DND-41 (cell line): Measurements from ENCODE around the gene PTPRG.

Experiments used
- ATAC-seq: fragments of 200-7000 bp; cut with Tn5 transposase; 3 replicates; pipeline ENCODE4 v1.9.1; 2021; ENCODE audit warnings: low read depth; ENCODE audit not compliant: insufficient read depth
- DNase-seq: peaks from one replicate; pipeline ENCODE4 v3.0.0-alpha.2; 2020
- H2AFZ ChIP-seq: 2 replicates; pipeline ENCODE4 v1.6.0; 2012; ENCODE audit warnings: low read depth, low read length
- H3K27ac ChIP-seq: 2 replicates; pipeline ENCODE4 v1.5.1; 2012; ENCODE audit warnings: low read length, inconsistent platforms
- H3K27me3 ChIP-seq: fragments of 200-600 bp; sonication (generic); 2 replicates; pipeline ENCODE4 v1.6.0; 2012; ENCODE audit warnings: low read length, mild to moderate bottlenecking, inconsistent platforms; ENCODE audit not compliant: insufficient read depth, poor library complexity
- H3K36me3 ChIP-seq: 2 replicates; pipeline ENCODE4 v1.5.1; 2012; ENCODE audit warnings: low read length, inconsistent platforms; ENCODE audit not compliant: insufficient read depth
- H3K4me1 ChIP-seq: 2 replicates; pipeline ENCODE4 v1.5.1; 2012; ENCODE audit warnings: mild to moderate bottlenecking, low read length; ENCODE audit not compliant: insufficient read depth
- H3K4me2 ChIP-seq: 2 replicates; pipeline ENCODE4 v1.6.0; 2012; ENCODE audit warnings: mild to moderate bottlenecking, moderate library complexity, low read length, inconsistent platforms; ENCODE audit not compliant: insufficient read depth
- H3K4me3 ChIP-seq, 2 experiments: fragments of 200-600 bp in 1 of 2; shearing (Covaris generic) in 1 of 2; 2 replicates each; pipeline ENCODE4 v1.5.1; 2012 to 2016; ENCODE audit warnings: inconsistent platforms in 2 of 2, low read length in 2 of 2, mild to moderate bottlenecking in 2 of 2, low read depth in 1 of 2, moderate library complexity in 1 of 2
- H3K79me2 ChIP-seq: 2 replicates; pipeline ENCODE4 v1.6.0; 2012; ENCODE audit warnings: low read length, inconsistent platforms; ENCODE audit not compliant: insufficient read depth
- H3K9ac ChIP-seq: 2 replicates; pipeline ENCODE4 v1.6.0; 2012; ENCODE audit warnings: low read depth, mild to moderate bottlenecking, inconsistent platforms, low read length, moderate library complexity
- H3K9me3 ChIP-seq: 2 replicates; pipeline ENCODE4 v1.5.1; 2012; ENCODE audit warnings: low read length, moderate library complexity, mild to moderate bottlenecking, inconsistent platforms; ENCODE audit not compliant: insufficient read depth, severe bottlenecking
- H4K20me1 ChIP-seq: 2 replicates; pipeline ENCODE4 v1.6.0; 2012; ENCODE audit warnings: low read length; ENCODE audit not compliant: insufficient read depth
- EZH2 ChIP-seq: IDR thresholded peaks from 3 replicates; pipeline ENCODE4 v1.6.1; 2012; ENCODE audit warnings: borderline replicate concordance, low read depth, mild to moderate bottlenecking, moderate library complexity, low read length, inconsistent platforms; ENCODE audit not compliant: severe bottlenecking
- TF ChIP-seq, protein P1 (sequence below): IDR thresholded peaks from 2 replicates; pipeline ENCODE4 v1.5.1; 2012; ENCODE audit warnings: borderline replicate concordance, low read length, moderate library complexity, mild to moderate bottlenecking; ENCODE audit not compliant: poor library complexity, severe bottlenecking; ENCODE audit errors: extremely low read depth

Gene PTPRG

GRCh38 chr3:62192891-62193290 is 631.5 kb downstream of the PTPRG start:
- Histone ChIP-seq H3K9ac (no peak overlapping the region), H2AFZ (no peak overlapping the region), H3K4me2 (no peak overlapping the region), H4K20me1 (no peaks in the 10 kb centered on the region), H3K36me3 (no peaks in the 10 kb centered on the region), H3K4me3 (no peak overlapping the region), H3K27me3 (no peaks in the 10 kb centered on the region), H3K79me2 (no peaks in the 10 kb centered on the region), H3K4me1 (peaks cover 8% of the 10 kb centered on the region; the same call in 1 of the 2 replicates), H3K27ac (no peak overlapping the region), H3K9me3 (no peaks in the 10 kb centered on the region)
- TF ChIP-seq EZH2, result no peak
- TF ChIP-seq, protein P1, sequence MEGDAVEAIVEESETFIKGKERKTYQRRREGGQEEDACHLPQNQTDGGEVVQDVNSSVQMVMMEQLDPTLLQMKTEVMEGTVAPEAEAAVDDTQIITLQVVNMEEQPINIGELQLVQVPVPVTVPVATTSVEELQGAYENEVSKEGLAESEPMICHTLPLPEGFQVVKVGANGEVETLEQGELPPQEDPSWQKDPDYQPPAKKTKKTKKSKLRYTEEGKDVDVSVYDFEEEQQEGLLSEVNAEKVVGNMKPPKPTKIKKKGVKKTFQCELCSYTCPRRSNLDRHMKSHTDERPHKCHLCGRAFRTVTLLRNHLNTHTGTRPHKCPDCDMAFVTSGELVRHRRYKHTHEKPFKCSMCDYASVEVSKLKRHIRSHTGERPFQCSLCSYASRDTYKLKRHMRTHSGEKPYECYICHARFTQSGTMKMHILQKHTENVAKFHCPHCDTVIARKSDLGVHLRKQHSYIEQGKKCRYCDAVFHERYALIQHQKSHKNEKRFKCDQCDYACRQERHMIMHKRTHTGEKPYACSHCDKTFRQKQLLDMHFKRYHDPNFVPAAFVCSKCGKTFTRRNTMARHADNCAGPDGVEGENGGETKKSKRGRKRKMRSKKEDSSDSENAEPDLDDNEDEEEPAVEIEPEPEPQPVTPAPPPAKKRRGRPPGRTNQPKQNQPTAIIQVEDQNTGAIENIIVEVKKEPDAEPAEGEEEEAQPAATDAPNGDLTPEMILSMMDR, result no peak
- ATAC-seq (no peak), DNase-seq (no peak)

- Histone ChIP-seq H3K4me1 (peaks cover 3% of the 10 kb centered on the region; the same call in 1 of the 2 replicates), H3K9me3 (no peaks in the 10 kb centered on the region), H3K79me2 (no peaks in the 10 kb centered on the region), H3K4me2 (no peak overlapping the region), H2AFZ (no peak overlapping the region), H3K27ac (no peak overlapping the region), H3K27me3 (no peaks in the 10 kb centered on the region), H3K9ac (no peak overlapping the region), H3K36me3 (no peaks in the 10 kb centered on the region), H3K4me3 (no peak overlapping the region), H4K20me1 (no peaks in the 10 kb centered on the region)
- TF ChIP-seq, protein P1, result no peak
- no peak for TF ChIP-seq EZH2
- no peak for ATAC-seq
- no peak for DNase-seq
Observed at GRCh38 chr3:62193586-62194345, 632.4 kb downstream of the PTPRG start.

DNA sequence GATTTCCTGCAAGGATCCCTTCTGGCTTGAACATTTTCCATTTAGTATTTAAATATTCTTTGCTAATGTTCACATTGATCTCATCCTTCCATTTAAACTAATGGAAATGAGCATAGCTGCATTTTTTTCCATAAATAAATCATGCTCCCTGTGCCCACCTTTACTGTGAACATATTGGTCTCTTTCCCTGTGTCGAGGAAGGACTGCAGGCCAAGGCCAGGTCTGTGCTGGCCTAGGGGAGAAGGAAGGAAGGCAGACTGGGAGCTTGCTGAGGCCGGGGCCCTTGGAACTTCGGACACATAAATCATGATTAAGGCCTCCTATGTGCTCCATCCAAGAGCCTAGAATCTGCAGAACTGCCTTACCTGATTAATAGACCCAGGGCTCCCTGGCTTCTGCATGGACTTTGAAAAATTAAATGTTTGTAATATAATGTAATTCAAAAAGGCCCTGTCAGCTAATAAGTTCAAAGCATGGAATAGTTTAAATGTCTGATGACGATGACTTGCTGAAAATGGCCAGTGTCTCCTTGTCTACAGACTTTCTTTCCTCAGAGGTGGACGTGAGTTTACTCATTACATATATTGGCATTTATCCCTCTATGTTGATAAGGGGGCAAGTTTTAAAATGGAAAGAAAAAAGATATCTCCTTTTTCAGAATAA is 636.1 kb downstream of the PTPRG start:
- Histone ChIP-seq H3K36me3 (no peaks in the 10 kb centered on the region), H2AFZ (no peak overlapping the region), H3K27ac (no peak overlapping the region), H3K9ac (no peak overlapping the region), H3K4me3 (no peak overlapping the region), H3K27me3 (no peaks in the 10 kb centered on the region), H4K20me1 (no peaks in the 10 kb centered on the region), H3K4me1 (no peaks in the 10 kb centered on the region), H3K4me2 (no peak overlapping the region), H3K79me2 (no peaks in the 10 kb centered on the region), H3K9me3 (no peaks in the 10 kb centered on the region)
- DNase-seq, result no peak
- no peak for TF ChIP-seq EZH2
- TF ChIP-seq, protein P1, result no peak
- ATAC-seq, result no peak
